ENCODE results near the gene PARD6A. TPM values are rescaled to one million over a fixed set of nuclear protein-coding genes. Genes with fewer than 3 reads are reported as not detected.

Gene PARD6A
- total RNA-seq, 1 experiment from 2014 or later = 5.6 TPM

DNA sequence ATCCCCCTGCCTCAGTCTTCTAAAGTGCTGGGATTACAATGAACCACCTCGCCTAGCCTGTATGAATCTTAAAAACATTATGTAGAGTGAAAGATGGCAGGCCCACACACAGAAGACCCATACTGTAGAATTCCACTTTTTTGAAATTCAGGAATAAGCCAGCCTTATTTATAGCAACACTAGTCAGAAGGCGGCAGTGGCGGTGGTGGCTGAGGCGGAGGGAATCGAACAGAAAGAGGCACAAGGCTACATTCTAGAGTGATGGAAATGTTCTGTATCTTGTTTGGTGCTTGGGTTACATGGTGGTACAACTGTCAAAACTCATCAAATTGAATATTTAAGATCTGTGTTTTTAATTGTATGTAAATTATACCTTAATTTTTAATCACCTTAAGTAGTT is 47.0 kb downstream of the PARD6A start:
- no peak overlapping the region for H3K9ac ChIP-seq (ENCODE audit: low read length)
- ChIA-PET POLR2A (no interaction called here), CTCF (no interaction called here), RAD21 (ENCODE audit: low non-redundant PET in 1 of 2, low total read pairs in 2 of 2, uncharacterized antibody in 2 of 2, unreplicated experiment in 2 of 2) (no interaction called here)
- no TSS peak for BruUV-seq (replicated peaks)
- peaks cover 61% of the 10 kb centered on the region for H3K79me2 ChIP-seq (ENCODE audit: insufficient read depth, low read length)
- 0 out of 2 replicates have a peak, but pooled peaks cover 3% of the 10 kb centered on the region for H4K20me1 ChIP-seq (ENCODE audit: insufficient read depth)
- H3K4me2 ChIP-seq (ENCODE audit: low read length) = no peak overlapping the region
- H3K9me3 ChIP-seq (ENCODE audit: control insufficient read depth in 1 of 2, insufficient read depth in 1 of 2, low read depth in 1 of 2, low read length in 2 of 2) = no peaks in the 10 kb centered on the region
- DNase-seq (ENCODE audit: low read depth, low spot score) (no peak), ATAC-seq (no peak)
- no peak overlapping the region for H3K27ac ChIP-seq (ENCODE audit: low read depth, low read length)
- H3K9me2 ChIP-seq (ENCODE audit: insufficient read depth) = no peaks in the 10 kb centered on the region
- no peaks in the 10 kb centered on the region for H3K4me1 ChIP-seq (ENCODE audit: control insufficient read depth in 1 of 2, insufficient read depth in 2 of 2, low read length in 2 of 2)
- no peak overlapping the region for H2AFZ ChIP-seq (ENCODE audit: low read depth, low read length, poor library complexity, severe bottlenecking)
- no peaks in the 10 kb centered on the region for H3K36me3 ChIP-seq (ENCODE audit: control insufficient read depth in 1 of 2, insufficient read depth in 2 of 2, low read length in 2 of 2)
- H3K4me3 ChIP-seq (replicated peaks in 1 of 2; ENCODE audit: low read depth in 1 of 2, low read length in 2 of 2) = no peak overlapping the region
- no peaks in the 10 kb centered on the region for H3K27me3 ChIP-seq (ENCODE audit: insufficient read depth, low read length)
- intact Hi-C loops (cut with micrococcal nuclease) = no loop called here
- TF ChIP-seq POLR2A (IDR thresholded peaks at IDR 0.05; ENCODE audit: borderline replicate concordance, extremely low read depth, insufficient read depth, insufficient read length) (no peak), CEBPB (IDR thresholded peaks at IDR 0.05; ENCODE audit: low read depth) (no peak), ZNF274 (IDR thresholded peaks at IDR 0.05; ENCODE audit: low read depth, low read length) (no peak), TCF7L2 (IDR thresholded peaks at IDR 0.05; ENCODE audit: borderline replicate concordance, extremely low read depth, insufficient read depth, insufficient read length) (no peak), RAD21 (IDR thresholded peaks at IDR 0.05; ENCODE audit: low read depth) (no peak), SP1 (IDR thresholded peaks at IDR 0.05; ENCODE audit: low read depth) (no peak), JUND (IDR thresholded peaks at IDR 0.05) (no peak), POLR2AphosphoS5 (IDR thresholded peaks at IDR 0.05; ENCODE audit: low read depth, low read length) (no peak), ELF1 (IDR thresholded peaks at IDR 0.05; ENCODE audit: borderline replicate concordance, low read depth) (no peak), EZH2 (IDR thresholded peaks at IDR 0.05) (no peak), ZFX (IDR thresholded peaks at IDR 0.05) (no peak), EGR1 (IDR thresholded peaks at IDR 0.05; ENCODE audit: low read depth) (no peak), EZH2phosphoT487 (IDR thresholded peaks at IDR 0.05; ENCODE audit: borderline replicate concordance) (no peak), SIN3A (IDR thresholded peaks at IDR 0.05; ENCODE audit: low read depth) (no peak), SRF (IDR thresholded peaks at IDR 0.05; ENCODE audit: low read depth) (no peak)
- TF ChIP-seq, protein P1, sequence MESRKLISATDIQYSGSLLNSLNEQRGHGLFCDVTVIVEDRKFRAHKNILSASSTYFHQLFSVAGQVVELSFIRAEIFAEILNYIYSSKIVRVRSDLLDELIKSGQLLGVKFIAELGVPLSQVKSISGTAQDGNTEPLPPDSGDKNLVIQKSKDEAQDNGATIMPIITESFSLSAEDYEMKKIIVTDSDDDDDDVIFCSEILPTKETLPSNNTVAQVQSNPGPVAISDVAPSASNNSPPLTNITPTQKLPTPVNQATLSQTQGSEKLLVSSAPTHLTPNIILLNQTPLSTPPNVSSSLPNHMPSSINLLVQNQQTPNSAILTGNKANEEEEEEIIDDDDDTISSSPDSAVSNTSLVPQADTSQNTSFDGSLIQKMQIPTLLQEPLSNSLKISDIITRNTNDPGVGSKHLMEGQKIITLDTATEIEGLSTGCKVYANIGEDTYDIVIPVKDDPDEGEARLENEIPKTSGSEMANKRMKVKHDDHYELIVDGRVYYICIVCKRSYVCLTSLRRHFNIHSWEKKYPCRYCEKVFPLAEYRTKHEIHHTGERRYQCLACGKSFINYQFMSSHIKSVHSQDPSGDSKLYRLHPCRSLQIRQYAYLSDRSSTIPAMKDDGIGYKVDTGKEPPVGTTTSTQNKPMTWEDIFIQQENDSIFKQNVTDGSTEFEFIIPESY (IDR thresholded peaks at IDR 0.05; ENCODE audit: extremely low read depth, insufficient replicate concordance, low read length) = no peak
- TF ChIP-seq, protein P2, sequence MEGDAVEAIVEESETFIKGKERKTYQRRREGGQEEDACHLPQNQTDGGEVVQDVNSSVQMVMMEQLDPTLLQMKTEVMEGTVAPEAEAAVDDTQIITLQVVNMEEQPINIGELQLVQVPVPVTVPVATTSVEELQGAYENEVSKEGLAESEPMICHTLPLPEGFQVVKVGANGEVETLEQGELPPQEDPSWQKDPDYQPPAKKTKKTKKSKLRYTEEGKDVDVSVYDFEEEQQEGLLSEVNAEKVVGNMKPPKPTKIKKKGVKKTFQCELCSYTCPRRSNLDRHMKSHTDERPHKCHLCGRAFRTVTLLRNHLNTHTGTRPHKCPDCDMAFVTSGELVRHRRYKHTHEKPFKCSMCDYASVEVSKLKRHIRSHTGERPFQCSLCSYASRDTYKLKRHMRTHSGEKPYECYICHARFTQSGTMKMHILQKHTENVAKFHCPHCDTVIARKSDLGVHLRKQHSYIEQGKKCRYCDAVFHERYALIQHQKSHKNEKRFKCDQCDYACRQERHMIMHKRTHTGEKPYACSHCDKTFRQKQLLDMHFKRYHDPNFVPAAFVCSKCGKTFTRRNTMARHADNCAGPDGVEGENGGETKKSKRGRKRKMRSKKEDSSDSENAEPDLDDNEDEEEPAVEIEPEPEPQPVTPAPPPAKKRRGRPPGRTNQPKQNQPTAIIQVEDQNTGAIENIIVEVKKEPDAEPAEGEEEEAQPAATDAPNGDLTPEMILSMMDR (IDR thresholded peaks at IDR 0.05 in 2 of 3, conservative IDR thresholded peaks at IDR 0.05 in 1 of 3; ENCODE audit: borderline replicate concordance in 1 of 3, insufficient read depth in 1 of 3, low read depth in 2 of 3, low read length in 2 of 3) = no peak
- TF ChIP-seq, protein P3, sequence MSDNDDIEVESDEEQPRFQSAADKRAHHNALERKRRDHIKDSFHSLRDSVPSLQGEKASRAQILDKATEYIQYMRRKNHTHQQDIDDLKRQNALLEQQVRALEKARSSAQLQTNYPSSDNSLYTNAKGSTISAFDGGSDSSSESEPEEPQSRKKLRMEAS (IDR thresholded peaks at IDR 0.05) = no peak
- TF ChIP-seq, protein P4, sequence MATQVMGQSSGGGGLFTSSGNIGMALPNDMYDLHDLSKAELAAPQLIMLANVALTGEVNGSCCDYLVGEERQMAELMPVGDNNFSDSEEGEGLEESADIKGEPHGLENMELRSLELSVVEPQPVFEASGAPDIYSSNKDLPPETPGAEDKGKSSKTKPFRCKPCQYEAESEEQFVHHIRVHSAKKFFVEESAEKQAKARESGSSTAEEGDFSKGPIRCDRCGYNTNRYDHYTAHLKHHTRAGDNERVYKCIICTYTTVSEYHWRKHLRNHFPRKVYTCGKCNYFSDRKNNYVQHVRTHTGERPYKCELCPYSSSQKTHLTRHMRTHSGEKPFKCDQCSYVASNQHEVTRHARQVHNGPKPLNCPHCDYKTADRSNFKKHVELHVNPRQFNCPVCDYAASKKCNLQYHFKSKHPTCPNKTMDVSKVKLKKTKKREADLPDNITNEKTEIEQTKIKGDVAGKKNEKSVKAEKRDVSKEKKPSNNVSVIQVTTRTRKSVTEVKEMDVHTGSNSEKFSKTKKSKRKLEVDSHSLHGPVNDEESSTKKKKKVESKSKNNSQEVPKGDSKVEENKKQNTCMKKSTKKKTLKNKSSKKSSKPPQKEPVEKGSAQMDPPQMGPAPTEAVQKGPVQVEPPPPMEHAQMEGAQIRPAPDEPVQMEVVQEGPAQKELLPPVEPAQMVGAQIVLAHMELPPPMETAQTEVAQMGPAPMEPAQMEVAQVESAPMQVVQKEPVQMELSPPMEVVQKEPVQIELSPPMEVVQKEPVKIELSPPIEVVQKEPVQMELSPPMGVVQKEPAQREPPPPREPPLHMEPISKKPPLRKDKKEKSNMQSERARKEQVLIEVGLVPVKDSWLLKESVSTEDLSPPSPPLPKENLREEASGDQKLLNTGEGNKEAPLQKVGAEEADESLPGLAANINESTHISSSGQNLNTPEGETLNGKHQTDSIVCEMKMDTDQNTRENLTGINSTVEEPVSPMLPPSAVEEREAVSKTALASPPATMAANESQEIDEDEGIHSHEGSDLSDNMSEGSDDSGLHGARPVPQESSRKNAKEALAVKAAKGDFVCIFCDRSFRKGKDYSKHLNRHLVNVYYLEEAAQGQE (IDR thresholded peaks at IDR 0.05; ENCODE audit: low read depth) = no peak
- TF ChIP-seq, protein P5, sequence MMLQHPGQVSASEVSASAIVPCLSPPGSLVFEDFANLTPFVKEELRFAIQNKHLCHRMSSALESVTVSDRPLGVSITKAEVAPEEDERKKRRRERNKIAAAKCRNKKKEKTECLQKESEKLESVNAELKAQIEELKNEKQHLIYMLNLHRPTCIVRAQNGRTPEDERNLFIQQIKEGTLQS (IDR thresholded peaks at IDR 0.05) = no peak

All from HCT116 (cell line).